NCI-H1092 treated with DMSO at 0.1 percent for 48 hours (cell line): ENCODE data around the gene PLEKHA6.

Source experiments
- DNase-seq: peaks from one replicate; lab custom pipeline; 2025; lab: John Stamatoyannopoulos, UW

PLEKHA6 gene

DNA sequence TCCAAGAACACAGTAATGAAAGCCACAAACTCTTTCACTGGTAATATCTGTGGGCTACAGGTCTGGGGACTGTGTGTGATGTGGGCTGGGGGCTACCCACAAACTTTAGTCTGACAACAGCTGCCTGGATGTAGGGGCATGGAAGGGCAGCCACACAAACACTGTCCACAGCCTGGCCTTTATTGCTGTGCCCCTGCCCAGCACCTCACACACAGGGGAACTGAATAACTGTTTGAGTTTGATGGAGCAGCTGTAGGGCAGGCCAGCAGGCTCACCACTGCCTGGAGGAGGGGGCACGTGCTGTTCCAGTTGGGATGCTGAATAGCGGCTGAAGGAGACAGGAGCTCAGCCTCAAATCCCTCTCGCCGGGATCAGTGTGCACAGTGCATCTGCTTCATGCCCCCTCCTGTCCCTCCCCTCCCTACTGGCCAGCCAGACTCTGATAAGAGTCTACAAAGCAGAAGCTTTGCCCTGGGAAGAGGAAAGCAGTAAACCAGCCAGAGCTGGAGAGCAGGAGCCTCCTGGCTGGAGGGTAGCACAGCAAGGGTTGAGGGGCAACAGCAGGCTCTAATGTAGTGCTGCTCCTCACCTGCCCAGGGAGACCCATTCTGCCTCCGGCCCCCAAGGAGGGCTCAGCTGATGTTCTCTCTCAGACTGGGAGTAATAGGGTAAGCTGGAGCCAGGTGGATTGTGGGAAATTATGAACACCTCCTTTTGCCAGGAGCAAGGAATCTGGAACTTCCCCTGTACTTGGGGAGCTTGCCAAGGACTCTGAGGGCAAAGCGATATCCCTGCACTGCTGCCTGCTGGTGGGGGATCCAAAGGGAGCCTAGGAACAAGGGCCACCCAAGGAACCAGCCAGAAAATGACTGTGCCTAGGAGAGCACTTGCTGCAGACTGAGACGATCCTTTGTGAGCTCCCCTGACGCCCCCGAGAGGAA, 75.7 kb downstream of the PLEKHA6 start:
- DNase-seq = no peak

DNA sequence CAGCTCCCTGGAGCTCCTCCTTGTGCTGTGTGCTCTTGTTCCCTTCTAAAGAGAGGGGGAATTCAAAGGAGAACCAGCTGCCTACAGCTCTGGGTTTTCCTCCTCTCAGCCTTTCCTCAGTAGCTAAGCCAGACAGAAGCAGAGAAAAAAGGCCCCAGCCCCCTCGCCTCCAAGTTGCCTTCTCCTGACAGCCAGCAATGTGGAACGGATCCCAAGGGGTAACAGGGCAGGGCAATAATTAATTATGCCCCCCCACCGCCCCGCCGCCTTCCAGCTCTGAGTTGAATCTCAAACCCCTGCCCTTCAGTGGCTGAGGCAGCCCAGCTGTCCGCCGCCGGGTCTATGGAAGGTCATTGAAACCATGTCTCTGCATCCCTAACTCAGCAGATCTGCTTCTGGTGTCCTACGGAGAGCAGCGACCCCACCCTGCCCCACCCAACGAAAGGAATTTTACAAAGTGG, 76.9 kb downstream of the PLEKHA6 start:
- DNase-seq = no peak

DNA sequence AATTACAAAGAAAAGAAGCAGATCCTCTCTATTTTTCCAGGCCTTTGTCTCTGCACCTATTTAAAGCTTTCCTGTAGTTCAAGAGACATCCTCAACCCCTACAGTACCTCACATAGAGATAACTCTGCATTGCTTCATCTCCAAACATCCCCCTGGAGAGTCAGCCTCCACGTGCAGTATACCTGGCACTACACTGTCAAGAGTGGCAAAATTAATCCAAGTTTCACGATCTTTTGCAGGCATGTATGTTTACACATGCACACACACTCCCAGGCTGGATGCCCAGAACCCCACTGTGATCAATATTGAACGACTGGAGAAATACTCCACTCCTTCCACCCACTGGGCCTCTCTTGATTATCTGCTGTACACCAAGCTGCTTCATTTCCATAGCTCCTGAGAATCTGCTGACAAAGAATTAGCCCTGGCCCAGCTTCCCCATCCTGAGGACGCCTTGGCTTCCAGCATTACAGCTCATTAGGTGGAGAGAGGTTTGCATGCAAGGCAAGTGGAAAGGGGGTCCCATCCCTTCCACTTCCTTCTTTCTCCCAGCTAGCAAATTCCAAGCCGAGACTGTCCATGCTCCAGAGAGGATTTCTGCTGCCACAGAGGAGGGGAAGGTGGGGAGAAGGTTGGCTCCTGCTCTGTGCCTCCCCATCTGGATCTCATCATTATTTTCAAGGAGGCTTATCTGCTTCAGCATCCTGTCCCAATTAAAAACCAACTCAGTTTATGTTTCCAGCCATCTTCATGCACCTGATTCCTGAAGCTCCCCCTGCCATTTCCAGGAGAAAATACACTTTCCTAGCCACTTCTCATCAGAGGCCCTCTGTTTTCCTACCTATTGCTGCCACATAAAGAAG, 79.4 kb downstream of the PLEKHA6 start:
- no peak for DNase-seq

DNA sequence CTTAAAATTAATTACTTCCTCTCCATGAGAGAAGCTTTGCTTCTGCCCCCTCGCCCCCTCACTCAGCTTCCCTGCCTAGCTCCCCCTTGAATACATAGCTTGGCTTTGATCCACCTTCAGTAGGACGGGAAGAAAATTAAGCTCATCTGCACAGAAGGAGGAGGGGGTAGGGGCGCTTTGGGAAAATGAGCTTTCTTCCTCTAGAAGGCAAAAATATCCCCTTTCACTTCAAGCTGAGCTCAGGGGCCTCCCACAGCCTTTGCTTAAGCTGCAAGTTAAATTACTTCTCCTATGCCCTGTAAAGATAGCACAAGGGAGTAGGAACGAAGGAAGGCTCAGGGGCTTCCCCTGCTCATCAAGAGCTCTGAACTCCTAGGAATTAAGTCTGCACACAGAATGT, 80.8 kb downstream of the PLEKHA6 start:
- no peak for DNase-seq

DNA sequence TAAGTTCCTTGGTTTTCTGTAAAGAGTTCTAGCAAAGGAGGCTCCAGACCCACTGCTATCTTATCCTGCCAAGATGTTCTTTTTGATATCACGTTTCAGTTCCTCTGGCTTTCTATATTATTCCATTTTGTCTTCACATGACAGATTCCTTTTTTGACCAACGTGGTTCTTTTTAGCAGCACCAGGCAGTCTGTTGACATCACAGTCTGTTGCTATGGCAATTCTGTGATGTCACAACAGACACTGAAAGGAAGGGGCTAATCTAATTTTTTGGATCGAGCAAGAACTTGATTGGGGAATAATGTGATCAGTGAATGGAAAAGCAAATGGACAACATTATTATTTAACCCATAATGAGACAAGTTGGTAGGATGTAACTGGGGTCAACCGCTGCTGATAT, 81.5 kb downstream of the PLEKHA6 start:
- no peak for DNase-seq

DNA sequence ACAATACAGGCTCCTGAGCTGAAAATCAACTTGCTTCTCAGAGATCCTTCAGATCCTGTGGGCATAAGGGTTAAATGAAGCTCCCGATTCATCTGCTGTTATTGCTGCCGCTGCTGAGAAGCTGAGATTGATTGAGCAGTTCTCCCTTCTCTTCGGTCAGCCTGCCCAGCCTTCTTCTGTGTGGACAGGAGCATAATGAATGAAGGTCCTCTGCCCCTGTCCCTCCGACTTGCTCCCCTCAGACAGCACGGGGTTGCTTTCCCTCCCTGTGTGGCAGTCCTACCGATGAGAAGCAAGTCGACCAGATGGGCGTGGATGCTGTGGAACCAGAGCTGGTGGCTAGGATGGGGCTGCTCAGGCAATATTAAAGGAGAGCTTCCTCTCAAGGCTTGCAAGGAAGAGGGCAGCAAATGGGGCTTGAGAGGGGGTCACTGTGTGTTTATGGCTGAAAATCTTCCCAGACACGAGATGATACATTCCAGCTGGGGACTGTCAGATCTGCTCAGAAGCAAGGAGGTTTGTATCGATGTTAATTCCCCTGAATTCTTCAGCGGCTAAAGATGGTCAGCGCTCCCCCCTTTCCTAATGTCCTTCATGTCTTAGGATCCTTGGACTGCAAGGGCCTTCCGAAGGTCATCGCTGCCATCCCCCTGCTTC, 82.0 kb downstream of the PLEKHA6 start:
- no peak for DNase-seq

DNA sequence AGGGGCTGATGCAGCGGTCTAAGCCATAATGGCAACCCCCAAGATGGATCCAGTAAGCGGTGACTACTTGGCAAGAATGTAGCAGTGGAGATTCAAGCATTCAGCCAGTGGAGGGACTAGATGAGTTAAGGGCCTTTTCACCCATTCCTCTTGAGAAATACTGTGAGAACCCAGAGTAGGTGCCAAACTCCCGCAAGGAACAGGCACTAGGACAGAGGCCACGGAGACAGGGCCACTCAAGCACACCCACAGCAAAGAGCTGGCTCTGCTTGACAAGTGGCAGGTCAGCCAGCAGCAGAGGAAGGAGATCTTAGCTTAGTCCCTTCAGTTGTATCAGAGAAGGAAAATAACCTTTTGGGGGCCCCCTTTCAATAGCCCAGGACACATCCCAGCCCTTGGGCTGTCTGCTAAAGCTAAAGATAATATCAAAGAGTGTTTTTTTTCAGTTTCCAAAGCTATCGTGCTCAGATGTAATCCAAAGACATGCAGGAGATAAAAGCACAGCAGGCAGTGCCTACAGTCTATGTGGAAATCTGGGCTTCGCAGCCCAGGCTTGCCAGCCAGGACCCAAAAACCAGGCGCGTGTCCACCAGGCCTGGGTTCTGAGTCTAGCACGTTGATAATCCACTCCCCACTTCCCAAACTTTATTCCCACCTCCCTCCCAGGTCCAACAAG, 83.9 kb downstream of the PLEKHA6 start:
- DNase-seq = no peak

DNA sequence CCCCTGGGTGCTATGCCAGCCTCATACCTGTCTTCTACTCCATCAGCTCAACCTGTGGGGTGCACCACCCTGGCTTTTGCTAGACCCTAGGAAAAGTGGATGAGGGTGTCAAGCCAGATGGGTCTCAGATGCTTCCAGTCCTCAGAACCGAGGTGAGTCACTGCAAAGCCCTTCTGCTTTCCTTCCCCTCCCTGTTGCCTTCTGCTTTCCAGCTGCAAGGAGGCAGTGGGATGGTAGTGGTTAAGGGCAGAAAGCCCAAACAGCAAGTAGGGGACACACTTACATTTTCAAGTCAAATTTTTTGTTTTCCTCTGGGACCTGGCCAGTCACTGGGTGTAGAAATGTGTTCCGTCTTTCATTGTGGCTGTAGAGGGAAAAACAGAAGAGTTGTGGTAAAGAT, 85.3 kb downstream of the PLEKHA6 start:
- DNase-seq = no peak

DNA sequence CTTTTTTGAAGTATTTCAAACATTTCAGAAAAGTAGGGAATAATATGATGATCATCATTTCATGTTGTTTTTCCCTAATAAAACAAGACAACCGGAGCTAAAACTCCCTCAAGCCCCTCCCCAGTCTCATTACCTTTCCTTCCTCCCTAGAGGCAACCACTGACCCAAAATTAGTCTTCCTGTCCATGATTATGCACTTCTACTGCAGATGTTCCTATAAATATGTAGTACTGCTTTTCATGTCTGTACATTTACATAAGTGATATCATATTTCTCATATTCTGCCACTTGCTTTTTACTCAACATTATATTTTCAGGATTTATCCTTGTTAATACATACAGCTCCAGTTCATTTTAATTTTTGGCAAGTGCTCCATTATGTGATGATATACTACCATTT, 87.2 kb downstream of the PLEKHA6 start:
- no peak for DNase-seq

DNA sequence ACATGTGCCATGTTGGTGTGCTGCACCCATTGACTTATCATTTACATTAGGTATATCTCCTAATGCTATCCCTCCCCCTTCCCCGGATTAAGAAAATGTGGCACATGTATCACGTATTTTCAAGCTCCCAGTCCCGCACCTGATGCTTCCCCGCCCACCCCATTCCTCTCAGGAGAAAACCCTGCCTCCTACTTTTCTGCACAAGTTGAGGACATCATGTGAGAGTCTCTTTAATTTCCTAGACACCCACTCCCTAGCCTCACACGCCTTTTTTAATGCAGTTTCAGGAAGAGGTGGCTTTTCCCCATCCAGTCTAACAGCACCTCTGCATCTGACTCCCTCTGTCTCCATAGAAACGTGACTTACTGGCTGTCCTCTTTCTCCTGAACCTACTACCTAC, 87.8 kb downstream of the PLEKHA6 start:
- no peak for DNase-seq

DNA sequence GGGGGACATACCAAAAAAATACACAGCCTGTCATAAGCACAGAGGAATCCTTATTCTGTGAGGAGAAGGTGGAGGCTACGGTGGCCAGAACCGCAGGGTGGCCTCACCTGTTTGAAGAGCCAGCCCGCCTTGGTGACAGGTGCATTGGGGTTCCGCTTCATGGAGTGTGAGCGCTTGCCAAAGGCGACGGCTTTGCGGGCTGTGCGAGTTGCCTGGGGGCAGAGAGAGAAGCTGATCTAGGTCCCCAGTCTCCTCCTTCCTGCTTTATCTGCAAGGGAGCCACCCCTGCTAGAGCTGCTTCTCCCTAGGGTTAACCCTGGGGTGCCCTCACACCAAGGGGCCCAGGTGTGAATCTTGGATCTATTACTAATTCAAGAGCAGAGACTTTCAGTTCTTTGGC, 91.6 kb downstream of the PLEKHA6 start:
- DNase-seq = peak; percentile 31

DNA sequence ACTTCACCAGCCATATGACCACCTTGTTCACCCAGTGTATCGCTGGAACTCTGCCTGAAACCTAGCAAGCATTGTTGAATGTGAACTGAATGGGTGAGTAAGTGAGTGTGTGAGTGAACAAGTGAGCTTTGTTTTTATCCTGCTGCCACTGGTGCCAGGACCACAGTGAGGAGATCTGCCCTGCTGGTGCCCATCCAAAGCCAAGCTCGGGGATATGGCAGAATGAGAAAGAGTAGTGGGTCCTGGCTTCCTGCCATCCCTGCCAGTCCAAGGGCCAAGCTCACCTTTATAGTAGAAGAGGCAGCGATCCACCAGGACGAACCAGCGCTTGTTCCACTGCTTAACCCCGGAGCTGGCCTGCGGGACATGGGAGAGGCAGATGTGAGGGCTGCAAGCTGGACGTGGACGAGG, 92.5 kb downstream of the PLEKHA6 start:
- DNase-seq = no peak

DNA sequence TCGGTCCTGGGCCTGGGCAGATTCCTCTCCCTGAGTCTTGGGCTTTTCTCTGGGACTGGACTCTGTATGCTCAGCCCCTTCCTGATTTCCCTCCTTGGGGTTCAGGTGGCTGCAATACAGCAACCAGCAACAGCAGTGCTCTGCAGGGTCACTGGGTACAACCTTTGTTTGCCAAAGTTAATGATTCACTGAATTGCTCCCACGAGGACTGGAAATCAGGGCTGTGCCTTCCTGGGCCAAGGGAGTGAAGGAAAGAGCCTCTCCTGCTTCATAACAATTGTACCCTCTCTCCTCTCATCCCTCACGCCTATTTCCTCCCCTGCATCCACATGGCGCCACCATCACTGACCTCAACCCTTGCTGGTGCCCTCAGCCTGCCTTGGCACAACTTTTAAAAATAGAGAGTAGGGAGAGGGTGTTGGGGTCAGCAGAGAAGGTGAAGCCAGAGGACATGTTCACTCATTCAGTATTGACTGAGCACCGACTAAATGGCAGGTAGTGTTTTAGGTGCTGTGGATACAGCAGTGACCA, 93.2 kb downstream of the PLEKHA6 start:
- no peak for DNase-seq

DNA sequence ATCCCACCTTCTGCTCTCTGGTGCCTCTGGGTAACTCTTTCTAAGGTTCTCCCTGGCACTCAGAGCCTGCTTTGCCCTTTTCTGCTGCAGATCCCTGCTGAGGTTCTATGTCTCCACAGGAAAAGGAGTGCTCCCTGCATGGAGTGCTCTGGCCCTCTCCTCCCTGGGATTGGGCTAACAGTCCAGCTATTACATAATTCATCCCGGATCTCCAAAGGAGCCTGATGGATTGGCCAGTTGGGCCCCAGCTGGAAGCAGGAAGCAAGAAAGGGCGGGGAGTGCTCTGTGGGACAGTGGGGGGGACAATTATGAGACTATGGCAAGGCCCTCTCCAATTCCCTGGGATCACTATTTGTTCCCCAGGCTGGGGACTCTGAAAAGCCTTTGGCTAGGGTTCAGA, 94.1 kb downstream of the PLEKHA6 start:
- no peak for DNase-seq

DNA sequence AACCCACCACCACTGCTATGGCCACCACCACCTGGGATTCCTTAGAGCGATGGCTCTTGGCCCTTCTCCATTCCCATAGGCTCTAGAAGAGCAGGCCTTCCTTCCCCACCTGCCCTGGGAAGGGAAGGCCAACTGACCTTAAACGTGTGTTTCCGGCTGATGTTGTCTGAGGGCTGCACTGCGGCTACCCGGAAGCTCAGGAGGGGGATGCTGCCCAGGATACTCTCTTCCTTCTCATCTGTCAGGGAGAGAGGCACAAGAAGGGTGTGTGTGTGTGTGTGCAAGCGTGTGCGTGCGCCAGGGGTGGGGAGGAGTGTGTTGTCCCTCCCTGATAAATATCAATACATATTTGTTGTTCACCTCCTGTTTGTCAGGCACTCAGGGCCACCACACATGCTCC, 94.9 kb downstream of the PLEKHA6 start:
- DNase-seq = no peak

DNA sequence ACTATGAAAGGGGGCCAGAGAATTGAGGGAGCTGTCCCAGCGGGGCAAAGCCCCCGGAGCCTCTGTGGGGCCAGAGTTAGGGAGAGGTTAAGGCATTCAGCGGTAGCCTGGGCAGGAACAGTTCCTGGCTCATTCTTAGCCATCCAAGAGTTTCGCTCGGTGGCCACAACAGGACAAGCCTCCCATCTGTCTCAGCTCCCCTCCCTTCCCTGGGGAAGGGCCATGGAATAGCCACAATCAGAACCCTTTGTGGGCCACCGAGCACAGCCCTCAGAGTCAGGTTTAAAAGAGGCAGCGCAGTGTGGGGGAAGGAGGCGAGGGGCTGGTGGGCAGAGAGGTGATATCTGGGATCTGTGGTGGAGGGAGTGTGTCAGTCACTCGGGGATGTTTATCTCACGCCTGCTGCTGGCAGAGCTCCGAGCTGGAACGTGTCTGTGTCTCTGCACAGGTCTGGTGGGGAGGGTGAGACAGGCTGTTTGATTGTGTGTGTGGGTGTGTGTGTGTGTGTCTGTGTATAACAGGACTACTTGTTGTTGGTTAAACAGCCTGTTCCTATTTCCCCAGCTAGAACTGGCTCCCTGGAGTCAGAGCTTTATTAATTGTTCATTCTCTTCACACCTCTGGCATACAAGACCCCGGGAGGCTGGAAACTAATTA, 96.3 kb downstream of the PLEKHA6 start:
- no peak for DNase-seq

DNA sequence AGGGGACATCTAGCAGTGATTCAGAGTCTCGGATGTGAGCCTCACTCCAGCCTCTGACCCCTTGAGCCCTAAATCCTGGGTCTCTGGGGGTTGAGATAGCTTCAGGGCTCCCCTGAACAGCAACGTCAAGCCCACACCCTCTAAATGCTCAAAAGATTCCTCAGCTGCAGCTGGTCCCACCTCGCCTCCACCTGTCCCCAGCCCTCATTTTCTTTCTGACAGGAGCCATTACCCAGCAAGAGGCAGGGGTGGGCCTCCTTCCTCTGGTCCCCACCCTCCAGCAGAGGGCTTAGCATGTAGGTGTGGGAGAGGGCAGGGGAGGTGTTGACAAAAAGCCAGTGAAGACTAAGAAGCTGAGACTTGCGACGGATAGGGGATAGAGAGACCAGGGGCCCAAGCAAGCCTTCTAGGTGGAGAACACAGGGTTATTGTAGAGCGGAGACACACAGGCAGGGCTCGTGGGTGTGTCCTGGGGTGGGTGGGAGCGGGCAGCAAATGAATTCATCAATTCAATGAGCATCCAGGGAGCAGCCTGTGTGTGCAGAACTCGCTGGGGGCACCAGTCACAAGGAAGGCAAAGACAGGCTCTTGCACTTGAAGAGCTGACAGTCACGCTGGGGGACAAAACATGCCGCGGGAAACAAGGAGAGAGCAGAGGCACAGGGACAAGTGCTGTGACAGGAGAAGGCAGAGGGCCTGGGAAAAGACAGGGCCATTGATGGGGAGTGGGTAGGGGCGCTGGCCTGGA, 97.0 kb downstream of the PLEKHA6 start:
- DNase-seq = no peak

DNA sequence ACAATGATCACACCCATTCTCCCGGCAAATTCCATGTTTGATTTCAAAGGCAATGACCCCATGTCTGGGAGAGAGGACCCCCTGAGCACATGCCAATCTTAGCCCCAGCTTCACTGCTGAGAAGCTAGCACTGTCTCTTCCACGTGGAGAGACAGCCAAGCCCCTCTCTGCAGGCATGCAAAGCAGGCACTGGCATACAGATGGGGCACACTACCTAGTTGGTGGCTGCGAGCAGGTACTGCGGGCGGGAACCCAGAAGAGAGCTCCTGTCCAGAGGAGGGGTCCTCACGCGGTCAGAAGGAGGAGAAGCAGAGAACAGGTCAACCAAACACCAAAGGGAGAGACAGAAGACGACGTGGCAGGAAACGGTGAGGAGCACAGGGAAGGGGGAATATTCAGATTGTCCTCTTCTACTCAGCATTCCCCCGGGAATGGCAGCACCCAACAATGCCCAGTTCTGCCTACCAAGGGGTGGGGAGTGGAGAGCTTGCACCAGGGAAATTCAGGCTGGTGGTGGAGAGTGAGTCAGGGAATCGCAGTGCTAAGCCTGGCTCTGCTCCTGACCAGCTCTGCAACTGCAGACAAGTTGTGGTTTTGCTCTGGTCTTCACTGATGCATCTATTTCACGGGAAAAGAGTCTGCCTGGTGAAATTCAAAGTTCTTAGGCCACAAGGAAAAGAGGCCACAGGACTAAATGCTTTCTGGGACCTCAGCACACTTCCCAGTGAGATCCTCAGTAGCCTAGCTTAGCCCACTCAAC, 97.8 kb downstream of the PLEKHA6 start:
- no peak for DNase-seq

DNA sequence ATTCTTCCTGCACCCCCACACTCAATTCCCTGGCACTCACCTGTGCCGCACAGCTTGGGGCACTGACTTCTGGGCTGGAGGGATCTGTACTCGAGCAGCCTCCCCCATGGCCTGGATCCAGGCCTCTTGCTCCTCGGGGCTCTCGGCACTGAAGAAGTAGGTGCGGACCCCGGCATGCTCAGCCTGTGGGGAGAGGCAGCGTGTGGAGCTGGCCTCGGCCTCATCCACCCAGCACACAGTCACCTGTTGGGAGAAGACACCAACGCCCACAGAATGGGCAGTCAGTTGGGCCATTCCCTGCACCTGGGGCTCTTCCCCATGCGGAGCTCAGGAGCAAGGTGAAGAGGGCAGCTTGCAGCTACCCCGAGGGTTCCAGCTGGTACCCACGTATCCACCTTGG, 98.5 kb downstream of the PLEKHA6 start:
- DNase-seq = no peak
